ENCODE results near the gene NAA40.

NAA40 gene

GRCh38 chr11:63993100-63993499 is 54.3 kb downstream of the NAA40 start:
- no peak for TF ChIP-seq CTCF (conservative IDR thresholded peaks at IDR 0.05; ENCODE audit: low read length)
- TF ChIP-seq EZH2phosphoT487 (IDR thresholded peaks at IDR 0.05; ENCODE audit: borderline replicate concordance), result no peak
- peaks cover 26% of the 10 kb centered on the region for H3K79me2 ChIP-seq (ENCODE audit: insufficient read depth, low read length)
- no peaks in the 10 kb centered on the region for H3K9me2 ChIP-seq (replicated peaks; ENCODE audit: low read depth, low read length)
- H3K27me3 ChIP-seq (ENCODE audit: insufficient read depth, low read length, poor library complexity, severe bottlenecking), result no peaks in the 10 kb centered on the region
- H3K4me1 ChIP-seq (ENCODE audit: insufficient read depth, low read length, poor library complexity, severe bottlenecking), result peaks cover 4% of the 10 kb centered on the region
- H3K9me3 ChIP-seq (ENCODE audit: insufficient read depth, low read depth, low read length), result no peaks in the 10 kb centered on the region
- H4K20me1 ChIP-seq (ENCODE audit: insufficient read depth, low read length, poor library complexity, severe bottlenecking), result peaks cover 10% of the 10 kb centered on the region
- H3K36me3 ChIP-seq (ENCODE audit: insufficient read depth, low read length), result peaks cover 47% of the 10 kb centered on the region; the same call in 1 of the 2 replicates
- H3K9ac ChIP-seq (ENCODE audit: low read depth, low read length, poor library complexity, severe bottlenecking), result no peak overlapping the region
- H3K4me2 ChIP-seq (ENCODE audit: low read depth, low read length, poor library complexity, severe bottlenecking), result no peak overlapping the region
- H3K4me3 ChIP-seq (ENCODE audit: low read length, poor library complexity, severe bottlenecking), result no peak overlapping the region
- H2AFZ ChIP-seq (ENCODE audit: low read length), result no peak overlapping the region
- H3F3A ChIP-seq (ENCODE audit: low read depth), result no peaks in the 10 kb centered on the region

- H3K4me1 ChIP-seq (ENCODE audit: insufficient read depth, low read length, poor library complexity, severe bottlenecking), result no peaks in the 10 kb centered on the region
- H3K36me3 ChIP-seq (ENCODE audit: insufficient read depth, low read length), result peaks cover 51% of the 10 kb centered on the region; the same call in 1 of the 2 replicates
- no peak overlapping the region for H3K9ac ChIP-seq (ENCODE audit: low read depth, low read length, poor library complexity, severe bottlenecking)
- H3K4me3 ChIP-seq (ENCODE audit: low read length, poor library complexity, severe bottlenecking), result no peak overlapping the region
- no peak for TF ChIP-seq CTCF (conservative IDR thresholded peaks at IDR 0.05; ENCODE audit: low read length)
- no peak for TF ChIP-seq EZH2phosphoT487 (IDR thresholded peaks at IDR 0.05; ENCODE audit: borderline replicate concordance)
- H3K4me2 ChIP-seq (ENCODE audit: low read depth, low read length, poor library complexity, severe bottlenecking), result no peak overlapping the region
- no peaks in the 10 kb centered on the region for H3K27me3 ChIP-seq (ENCODE audit: insufficient read depth, low read length, poor library complexity, severe bottlenecking)
- H2AFZ ChIP-seq (ENCODE audit: low read length), result no peak overlapping the region
- H3F3A ChIP-seq (ENCODE audit: low read depth), result no peaks in the 10 kb centered on the region
- no peaks in the 10 kb centered on the region for H3K9me3 ChIP-seq (ENCODE audit: insufficient read depth, low read depth, low read length)
- peaks cover 6% of the 10 kb centered on the region for H4K20me1 ChIP-seq (ENCODE audit: insufficient read depth, low read length, poor library complexity, severe bottlenecking)
- H3K9me2 ChIP-seq (replicated peaks; ENCODE audit: low read depth, low read length), result no peaks in the 10 kb centered on the region
- peaks cover 18% of the 10 kb centered on the region; the same call in 1 of the 2 replicates for H3K79me2 ChIP-seq (ENCODE audit: insufficient read depth, low read length)
These were observed 55.2 kb downstream of the NAA40 start for GRCh38 chr11:63993993-63994392.

GRCh38 chr11:63996512-63996911 is 57.7 kb downstream of the NAA40 start:
- H3K9me2 ChIP-seq (replicated peaks; ENCODE audit: low read depth, low read length), result no peaks in the 10 kb centered on the region
- H3K27me3 ChIP-seq (ENCODE audit: insufficient read depth, low read length, poor library complexity, severe bottlenecking), result no peaks in the 10 kb centered on the region
- peaks cover 6% of the 10 kb centered on the region for H4K20me1 ChIP-seq (ENCODE audit: insufficient read depth, low read length, poor library complexity, severe bottlenecking)
- H3K36me3 ChIP-seq (ENCODE audit: insufficient read depth, low read length), result peaks cover 51% of the 10 kb centered on the region; the same call in 1 of the 2 replicates
- no peak overlapping the region for H3K9ac ChIP-seq (ENCODE audit: low read depth, low read length, poor library complexity, severe bottlenecking)
- H3K4me2 ChIP-seq (ENCODE audit: low read depth, low read length, poor library complexity, severe bottlenecking), result no peak overlapping the region
- H3K4me1 ChIP-seq (ENCODE audit: insufficient read depth, low read length, poor library complexity, severe bottlenecking), result no peaks in the 10 kb centered on the region
- no peaks in the 10 kb centered on the region for H3F3A ChIP-seq (ENCODE audit: low read depth)
- H3K4me3 ChIP-seq (ENCODE audit: low read length, poor library complexity, severe bottlenecking), result no peak overlapping the region
- no peak for TF ChIP-seq EZH2phosphoT487 (IDR thresholded peaks at IDR 0.05; ENCODE audit: borderline replicate concordance)
- no peak for TF ChIP-seq CTCF (conservative IDR thresholded peaks at IDR 0.05; ENCODE audit: low read length)
- H3K79me2 ChIP-seq (ENCODE audit: insufficient read depth, low read length), result peaks cover 9% of the 10 kb centered on the region; the same call in 1 of the 2 replicates
- no peak overlapping the region for H2AFZ ChIP-seq (ENCODE audit: low read length)
- H3K9me3 ChIP-seq (ENCODE audit: insufficient read depth, low read depth, low read length), result no peaks in the 10 kb centered on the region
